H9 (cell line): ENCODE data around the gene AKAP7. TPM values are rescaled to one million over a fixed set of nuclear protein-coding genes. Genes with fewer than 3 reads are reported as not detected.
A peak's percentile ranks its signal among the peaks of the same experiment; 100 is the strongest.
"Not testable (repeated sequence)": the region's sequence is repeated elsewhere in the genome, so short reads cannot be mapped to it uniquely, and the experiment has no call there.

Experiments used
- DNase-seq: peaks from one replicate; pipeline ENCODE4 v3.0.0-alpha.2; 2017
- H2AFZ ChIP-seq: one replicate; pipeline ENCODE4 v1.6.1; 2013; ENCODE audit warnings: mild to moderate bottlenecking, low read length, control low read depth, moderate library complexity
- H2AK5ac ChIP-seq: 2 replicates; pipeline ENCODE4 v1.6.1; 2013; ENCODE audit warnings: low read length, control low read depth, mixed read lengths; ENCODE audit not compliant: insufficient read length
- H2BK120ac ChIP-seq: one replicate; pipeline ENCODE4 v1.6.1; 2013; ENCODE audit warnings: low read depth, mild to moderate bottlenecking, low read length, control low read depth, inconsistent platforms; ENCODE audit not compliant: poor library complexity, severe bottlenecking
- H2BK12ac ChIP-seq: 2 replicates; pipeline ENCODE4 v1.6.1; 2013; ENCODE audit warnings: low read length, control low read depth, mixed read lengths, low read depth; ENCODE audit not compliant: insufficient read length
- H2BK15ac ChIP-seq: 2 replicates; pipeline ENCODE4 v1.6.1; 2013; ENCODE audit warnings: low read depth, low read length, control low read depth
- H2BK20ac ChIP-seq: one replicate; pipeline ENCODE4 v1.6.1; 2013; ENCODE audit warnings: low read depth, mild to moderate bottlenecking, low read length, control low read depth, inconsistent platforms; ENCODE audit not compliant: poor library complexity, severe bottlenecking
- H2BK5ac ChIP-seq: 2 replicates; pipeline ENCODE4 v1.6.1; 2013; ENCODE audit warnings: low read length, control low read depth, mixed read lengths; ENCODE audit not compliant: insufficient read length
- H3K14ac ChIP-seq: 2 replicates; pipeline ENCODE4 v1.6.1; 2013; ENCODE audit warnings: low read length, control low read depth; ENCODE audit not compliant: insufficient read depth
- H3K18ac ChIP-seq: 2 replicates; pipeline ENCODE4 v1.6.1; 2013; ENCODE audit warnings: low read depth, mild to moderate bottlenecking, mixed read lengths, low read length, control low read depth; ENCODE audit not compliant: insufficient read length
- H3K23ac ChIP-seq: 2 replicates; pipeline ENCODE4 v1.6.1; 2013; ENCODE audit warnings: low read length, control low read depth, mixed read lengths, low read depth; ENCODE audit not compliant: insufficient read length
- H3K23me2 ChIP-seq: 2 replicates; pipeline ENCODE4 v1.6.1; 2013; ENCODE audit warnings: low read depth, mild to moderate bottlenecking, mixed read lengths, low read length, control low read depth; ENCODE audit not compliant: insufficient read length, poor library complexity, severe bottlenecking
- H3K27ac ChIP-seq: 2 replicates; pipeline ENCODE4 v1.5.1; 2013; ENCODE audit warnings: low read length, control low read depth, mixed read lengths, low read depth; ENCODE audit not compliant: insufficient read length
- H3K27me3 ChIP-seq: 2 replicates; pipeline ENCODE4 v1.6.1; 2013; ENCODE audit warnings: low read length, control low read depth, inconsistent platforms; ENCODE audit not compliant: insufficient read depth
- H3K4ac ChIP-seq: 2 replicates; pipeline ENCODE4 v1.6.1; 2013; ENCODE audit warnings: low read depth, mild to moderate bottlenecking, control low read depth, inconsistent platforms, low read length, moderate library complexity
- H3K4me1 ChIP-seq: 2 replicates; pipeline ENCODE4 v1.6.1; 2013; ENCODE audit warnings: low read length, control low read depth, inconsistent platforms; ENCODE audit not compliant: insufficient read depth
- H3K4me2 ChIP-seq: 2 replicates; pipeline ENCODE4 v1.6.1; 2013; ENCODE audit warnings: low read length, control low read depth, mixed read lengths; ENCODE audit not compliant: insufficient read length, insufficient read depth
- H3K56ac ChIP-seq: 2 replicates; pipeline ENCODE4 v1.6.1; 2013; ENCODE audit warnings: low read depth, mild to moderate bottlenecking, mixed read lengths, low read length, control low read depth; ENCODE audit not compliant: insufficient read length
- H3K79me1 ChIP-seq: 2 replicates; pipeline ENCODE4 v1.6.1; 2013; ENCODE audit warnings: low read depth, mild to moderate bottlenecking, moderate library complexity, low read length, control low read depth, inconsistent platforms; ENCODE audit not compliant: insufficient read depth, poor library complexity, severe bottlenecking
- H3K79me2 ChIP-seq: 2 replicates; pipeline ENCODE4 v1.6.1; 2013; ENCODE audit warnings: low read length, control low read depth, inconsistent platforms; ENCODE audit not compliant: insufficient read depth
- H3K9ac ChIP-seq: 2 replicates; pipeline ENCODE4 v1.6.1; 2013; ENCODE audit warnings: low read length, control low read depth, mixed read lengths; ENCODE audit not compliant: insufficient read length; ENCODE audit errors: extremely low read depth
- H3K9me3 ChIP-seq: one replicate; pipeline ENCODE4 v1.6.1; 2013; ENCODE audit warnings: low read depth, low read length, inconsistent platforms; ENCODE audit not compliant: control insufficient read depth
- H3T11ph ChIP-seq: one replicate; pipeline ENCODE4 v1.6.1; 2013; ENCODE audit warnings: mild to moderate bottlenecking, low read length, control low read depth, inconsistent platforms
- H4K20me1 ChIP-seq: one replicate; pipeline ENCODE4 v1.6.1; 2013; ENCODE audit not compliant: control insufficient read depth, insufficient read length, insufficient read depth
- H4K5ac ChIP-seq: 2 replicates; pipeline ENCODE4 v1.6.1; 2013; ENCODE audit warnings: low read depth, mild to moderate bottlenecking, mixed read lengths, low read length, control low read depth; ENCODE audit not compliant: insufficient read length
- H4K8ac ChIP-seq: replicated peaks from 2 replicates; pipeline ENCODE4 v1.6.1; 2013; ENCODE audit warnings: low read length, control low read depth, mixed read lengths, low read depth; ENCODE audit not compliant: insufficient read length
- H4K91ac ChIP-seq: 2 replicates; pipeline ENCODE4 v1.6.1; 2013; ENCODE audit warnings: low read depth, mild to moderate bottlenecking, moderate library complexity, mixed read lengths, low read length, control low read depth; ENCODE audit not compliant: insufficient read length
- H3K27ac Mint-ChIP-seq, 3 experiments: 2 replicates in 2 of 3; 3 replicates in 1 of 3; pipeline ENCODE4 v1.8.0; 2020 to 2021; ENCODE audit warnings: mixed read lengths in 3 of 3, mild to moderate bottlenecking in 1 of 3, moderate library complexity in 1 of 3
- H3K27me3 Mint-ChIP-seq: 2 replicates; pipeline ENCODE4 v1.8.0; 2021; ENCODE audit warnings: low read depth, mild to moderate bottlenecking, moderate library complexity, mixed read lengths
- H3K36me3 Mint-ChIP-seq, 3 experiments: 2 replicates in 2 of 3; 3 replicates in 1 of 3; pipeline ENCODE4 v1.8.0; 2020 to 2021; ENCODE audit warnings: low read depth in 3 of 3, mixed read lengths in 3 of 3; ENCODE audit not compliant: insufficient read depth in 1 of 3
- H3K4me1 Mint-ChIP-seq, 2 experiments: 2 replicates each; pipeline ENCODE4 v1.8.0; 2020; ENCODE audit warnings: mixed read lengths in 2 of 2
- H3K4me3 Mint-ChIP-seq, 2 experiments: 2 replicates in 1 of 2; 3 replicates in 1 of 2; pipeline ENCODE4 v1.8.0; 2020 to 2021; ENCODE audit warnings: mild to moderate bottlenecking in 2 of 2, mixed read lengths in 2 of 2, moderate library complexity in 1 of 2
- H3K9me3 Mint-ChIP-seq, 2 experiments: 2 replicates in 1 of 2; 3 replicates in 1 of 2; pipeline ENCODE4 v1.8.0; 2020; ENCODE audit warnings: mild to moderate bottlenecking in 2 of 2, mixed read lengths in 2 of 2, moderate library complexity in 1 of 2
- WGBS: extraction: QIAGEN DNeasy Blood & Tissue Kit; methylation state at CpG from one replicate; pipeline ENCODE4 v1.1.7; 2013; ENCODE audit warnings: missing lambda C conversion rate, low lambda C conversion rate, mixed read lengths; ENCODE audit not compliant: insufficient read length; ENCODE audit errors: extremely low coverage; 5-methylcytosine and 5-hydroxymethylcytosine counted together
- total RNA-seq: library from RNA; stranded (reverse); gene quantifications from 2 replicates; pipeline ENCODE4 v1.2.1, GENCODE V29; 2021
- TF ChIP-seq, protein P1 (sequence below): fragments of 200-600 bp; sonication (generic); conservative IDR thresholded peaks from 3 replicates; pipeline ENCODE4 v1.8.0; 2021; ENCODE audit warnings: antibody characterized with exemption, mild to moderate bottlenecking

AKAP7 gene
- total RNA-seq, 1 experiment from 2014 or later: 9.8 TPM

DNA sequence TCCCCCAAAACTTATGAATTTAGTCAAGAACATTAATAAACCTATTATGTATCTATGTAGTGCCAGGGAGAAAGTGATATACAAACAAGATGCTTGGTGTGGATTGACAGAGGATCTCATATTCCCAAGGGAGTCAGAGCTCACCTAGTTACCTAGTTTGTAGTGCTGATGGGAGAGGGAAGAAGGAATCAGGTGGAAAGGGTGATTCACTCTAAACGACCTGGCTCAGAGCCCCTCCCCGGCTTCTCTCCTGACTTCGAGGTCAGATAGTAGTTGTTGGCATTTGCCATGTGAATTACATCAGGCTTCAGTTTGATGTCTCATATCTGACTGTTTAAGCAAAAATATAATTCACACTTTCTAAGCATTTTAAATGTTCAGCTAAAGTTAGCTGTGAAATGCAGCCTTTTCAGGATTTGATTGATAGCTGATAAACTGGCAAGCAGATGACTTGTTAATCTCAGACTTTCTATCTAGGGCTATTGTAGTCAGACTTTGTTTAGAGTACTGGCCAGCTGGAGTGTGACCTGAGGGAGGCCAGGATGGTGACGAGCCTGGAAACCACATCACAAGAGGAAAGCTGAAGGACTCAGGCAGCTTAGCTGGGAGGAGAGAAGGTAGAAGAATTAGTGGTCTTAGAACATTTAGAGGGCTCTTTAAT is 123.7 kb downstream of the AKAP7 start:
- Histone ChIP-seq H2AFZ (no peak overlapping the region), H2BK12ac (no peak overlapping the region), H3K27ac (no peak overlapping the region), H2AK5ac (no peak overlapping the region), H3K79me2 (peaks cover 3% of the 10 kb centered on the region; the same call in 1 of the 2 replicates), H3K9ac (no peak overlapping the region), H4K91ac (no peak overlapping the region), H2BK120ac (no peak overlapping the region), H4K20me1 (no peaks in the 10 kb centered on the region), H3K56ac (no peak overlapping the region), H4K8ac (no peak overlapping the region), H3K4me1 (no peaks in the 10 kb centered on the region; the same call in 1 of the 2 replicates), H3K18ac (no peak overlapping the region), H3K4me2 (no peak overlapping the region), H3T11ph (no peak overlapping the region), H3K14ac (no peak overlapping the region), H2BK15ac (no peak overlapping the region), H3K27me3 (no peaks in the 10 kb centered on the region), H4K5ac (no peak overlapping the region), H3K23me2 (no peaks in the 10 kb centered on the region), H3K79me1 (no peaks in the 10 kb centered on the region), H3K9me3 (no peaks in the 10 kb centered on the region), H2BK20ac (no peak overlapping the region), H3K4ac (no peak overlapping the region), H2BK5ac (no peak overlapping the region), H3K23ac (no peak overlapping the region)
- Mint-ChIP-seq H3K4me1 (peaks cover 13 to 21% of the 10 kb centered on the region in 2 experiments), H3K36me3 (peaks cover 11 to 23% (median 20%) of the 10 kb centered on the region in 3 experiments), H3K27me3 (no peaks in the 10 kb centered on the region), H3K27ac (peak overlapping the region in 2 of 3 experiments; percentile 14 to 36; a peak in 2 of 7 replicates), H3K9me3 (peaks cover 9 to 14% of the 10 kb centered on the region in 2 experiments; a peak in 4 of 5 replicates), H3K4me3 (no peak overlapping the region)
- TF ChIP-seq, protein P1, sequence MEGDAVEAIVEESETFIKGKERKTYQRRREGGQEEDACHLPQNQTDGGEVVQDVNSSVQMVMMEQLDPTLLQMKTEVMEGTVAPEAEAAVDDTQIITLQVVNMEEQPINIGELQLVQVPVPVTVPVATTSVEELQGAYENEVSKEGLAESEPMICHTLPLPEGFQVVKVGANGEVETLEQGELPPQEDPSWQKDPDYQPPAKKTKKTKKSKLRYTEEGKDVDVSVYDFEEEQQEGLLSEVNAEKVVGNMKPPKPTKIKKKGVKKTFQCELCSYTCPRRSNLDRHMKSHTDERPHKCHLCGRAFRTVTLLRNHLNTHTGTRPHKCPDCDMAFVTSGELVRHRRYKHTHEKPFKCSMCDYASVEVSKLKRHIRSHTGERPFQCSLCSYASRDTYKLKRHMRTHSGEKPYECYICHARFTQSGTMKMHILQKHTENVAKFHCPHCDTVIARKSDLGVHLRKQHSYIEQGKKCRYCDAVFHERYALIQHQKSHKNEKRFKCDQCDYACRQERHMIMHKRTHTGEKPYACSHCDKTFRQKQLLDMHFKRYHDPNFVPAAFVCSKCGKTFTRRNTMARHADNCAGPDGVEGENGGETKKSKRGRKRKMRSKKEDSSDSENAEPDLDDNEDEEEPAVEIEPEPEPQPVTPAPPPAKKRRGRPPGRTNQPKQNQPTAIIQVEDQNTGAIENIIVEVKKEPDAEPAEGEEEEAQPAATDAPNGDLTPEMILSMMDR: no peak
- WGBS: no CpG with 5 or more reads among the region's 4 CpGs
- DNase-seq: no peak

DNA sequence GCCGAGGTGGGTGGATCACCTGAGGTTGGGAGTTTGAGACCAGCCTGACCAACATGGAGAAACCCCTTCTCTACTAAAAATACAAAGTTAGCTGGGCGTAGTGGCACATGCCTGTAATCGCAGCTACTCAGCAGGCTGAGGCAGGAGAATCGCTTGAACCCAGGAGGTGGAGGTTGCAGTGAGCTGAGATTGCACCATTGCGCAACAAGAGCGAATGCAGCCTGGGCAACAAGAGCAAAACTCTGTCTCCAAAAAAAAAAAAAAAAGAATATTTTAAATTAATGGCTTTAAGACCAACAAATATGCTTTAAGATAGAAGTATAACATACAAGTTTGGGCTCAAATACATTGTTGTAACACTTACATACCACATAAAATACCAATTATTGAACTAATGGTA is 125.7 kb downstream of the AKAP7 start:
- H3K18ac ChIP-seq, H3K23me2 ChIP-seq, H3K9ac ChIP-seq, H3K27me3 Mint-ChIP-seq, H2BK20ac ChIP-seq, H3K27ac Mint-ChIP-seq, H3K4me2 ChIP-seq, H4K8ac ChIP-seq, H2AFZ ChIP-seq, H3K14ac ChIP-seq, H3K27ac ChIP-seq, H3K56ac ChIP-seq, H3K4me1 ChIP-seq, H3K79me2 ChIP-seq, H3K23ac ChIP-seq, H3K4me3 Mint-ChIP-seq, H3K27me3 ChIP-seq, H4K5ac ChIP-seq, H3K4ac ChIP-seq, H2BK15ac ChIP-seq, H4K20me1 ChIP-seq, H3T11ph ChIP-seq, H3K9me3 ChIP-seq, H4K91ac ChIP-seq, H2BK5ac ChIP-seq, DNase-seq, H2AK5ac ChIP-seq, H2BK12ac ChIP-seq, H3K79me1 ChIP-seq, H2BK120ac ChIP-seq: not testable (repeated sequence)
- peaks cover 9 to 15% of the 10 kb centered on the region in 2 experiments for H3K4me1 Mint-ChIP-seq
- peaks cover 9 to 14% of the 10 kb centered on the region in 2 experiments; a peak in 4 of 5 replicates for H3K9me3 Mint-ChIP-seq
- no CpG with 5 or more reads among the region's 6 CpGs for WGBS
- peaks cover 11 to 23% (median 20%) of the 10 kb centered on the region in 3 experiments for H3K36me3 Mint-ChIP-seq
